Measurements from ENCODE around the gene CYTH3. TPM values are rescaled to one million over a fixed set of nuclear protein-coding genes. Genes with fewer than 3 reads are reported as not detected.

The CYTH3 gene
- total and polyA plus RNA-seq, 9 of the 15 experiments (the other 6 are each of a cell fraction or from before 2014, with no cell fraction given), result 0.25 to 15.2 (median 11.4) TPM

- TF ChIP-seq RBM25 (IDR thresholded peaks at IDR 0.05; ENCODE audit: low read depth, low read length, severe bottlenecking), result no peak
- TF ChIP-seq SUPT5H (IDR thresholded peaks at IDR 0.05), result no peak
These were observed 107.3 kb downstream of the CYTH3 start (continued) for GRCh38 chr7:6165075-6165474.

DNA sequence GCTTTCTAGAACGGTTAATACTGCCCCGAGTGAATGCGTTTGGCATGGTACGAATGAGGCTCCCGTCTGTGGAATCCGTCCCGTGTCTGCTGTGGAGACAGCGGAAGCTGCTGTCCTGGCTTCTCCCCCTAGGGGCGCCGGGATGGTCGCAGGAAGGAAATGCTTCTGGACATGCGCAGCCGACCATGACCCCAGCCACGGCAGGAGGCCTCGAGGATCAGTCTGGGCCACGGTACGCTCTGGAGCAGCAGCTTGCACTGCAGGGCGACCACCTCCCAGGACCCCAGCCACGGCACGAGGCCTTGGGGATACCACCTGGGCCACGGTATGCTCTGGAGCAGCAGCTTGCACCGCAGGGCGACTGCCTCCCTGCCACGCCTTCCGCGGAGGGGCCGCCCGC, 107.9 kb downstream of the CYTH3 start:
- Histone ChIP-seq H3K79me2 (ENCODE audit: control insufficient read depth, insufficient read depth, low read length) (no peaks in the 10 kb centered on the region), H3K9me1 (ENCODE audit: control insufficient read depth, insufficient read depth, low read length) (no peaks in the 10 kb centered on the region), H2AFZ (ENCODE audit: low read depth, low read length) (no peak overlapping the region), H3K27me3 (ENCODE audit: control insufficient read depth in 2 of 2, insufficient read depth in 2 of 2, low read length in 2 of 2) (no peaks in the 10 kb centered on the region), H3K4me1 (replicated peaks in 1 of 2; ENCODE audit: control insufficient read depth in 2 of 2, insufficient read depth in 2 of 2, low read length in 2 of 2) (peaks cover 0 to 26% of the 10 kb centered on the region in 2 experiments; a peak in 2 of 5 replicates), H3K27ac (ENCODE audit: extremely low read depth, low read depth, low read length) (no peak overlapping the region), H3K9me3 (replicated peaks; ENCODE audit: control insufficient read depth, insufficient read depth, low read depth, low read length) (no peaks in the 10 kb centered on the region), H3K36me3 (ENCODE audit: control insufficient read depth, insufficient read depth, low read length) (peaks cover 62% of the 10 kb centered on the region; the same call in 2 of the 3 replicates), H4K20me1 (replicated peaks; ENCODE audit: control insufficient read depth, insufficient read depth, low read length) (no peaks in the 10 kb centered on the region), H3K4me2 (ENCODE audit: insufficient read depth, low read length) (no peak overlapping the region), H3K4me3 (no peak overlapping the region), H3K9ac (ENCODE audit: insufficient read depth in 1 of 2, low read depth in 2 of 2, low read length in 2 of 2) (no peak overlapping the region)
- POLR2A ChIA-PET, result interaction anchor here (0.6 kb wide), 1 partner anchor 40 kb away, joined by 3 read pairs; no protein-coding TSS in a partner anchor
- ATAC-seq (peak; percentile 38), FAIRE-seq (no peak), DNase-seq (ENCODE audit: extremely low read depth in 1 of 4, low spot score in 3 of 4) (peak; percentile 14 to 46 (median 40))
- in situ Hi-C loops (cut with MboI) (no loop called here), intact Hi-C loops (cut with micrococcal nuclease) (no loop called here)
- TSS peak; percentile 21 for BruUV-seq (replicated peaks)
- CTCF ChIA-PET (ENCODE audit: low intra/inter-chr PET ratio), result interaction anchor here (0.7 to 0.8 kb wide), 2 partner anchors 159 to 161 kb away, joined by 3 to 5 read pairs; no protein-coding TSS in a partner anchor
- TF ChIP-seq, protein P1, sequence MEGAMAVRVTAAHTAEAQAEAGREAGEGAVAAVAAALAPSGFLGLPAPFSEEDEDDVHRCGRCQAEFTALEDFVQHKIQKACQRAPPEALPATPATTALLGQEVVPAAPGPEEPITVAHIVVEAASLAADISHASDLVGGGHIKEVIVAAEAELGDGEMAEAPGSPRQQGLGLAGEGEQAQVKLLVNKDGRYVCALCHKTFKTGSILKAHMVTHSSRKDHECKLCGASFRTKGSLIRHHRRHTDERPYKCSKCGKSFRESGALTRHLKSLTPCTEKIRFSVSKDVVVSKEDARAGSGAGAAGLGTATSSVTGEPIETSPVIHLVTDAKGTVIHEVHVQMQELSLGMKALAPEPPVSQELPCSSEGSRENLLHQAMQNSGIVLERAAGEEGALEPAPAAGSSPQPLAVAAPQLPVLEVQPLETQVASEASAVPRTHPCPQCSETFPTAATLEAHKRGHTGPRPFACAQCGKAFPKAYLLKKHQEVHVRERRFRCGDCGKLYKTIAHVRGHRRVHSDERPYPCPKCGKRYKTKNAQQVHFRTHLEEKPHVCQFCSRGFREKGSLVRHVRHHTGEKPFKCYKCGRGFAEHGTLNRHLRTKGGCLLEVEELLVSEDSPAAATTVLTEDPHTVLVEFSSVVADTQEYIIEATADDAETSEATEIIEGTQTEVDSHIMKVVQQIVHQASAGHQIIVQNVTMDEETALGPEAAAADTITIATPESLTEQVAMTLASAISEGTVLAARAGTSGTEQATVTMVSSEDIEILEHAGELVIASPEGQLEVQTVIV (CRISPR knock-in tag; IDR thresholded peaks at IDR 0.05; ENCODE audit: borderline replicate concordance), result no peak
- no peak for TF ChIP-seq ADNP (tag; IDR thresholded peaks at IDR 0.05)
- no peak for TF ChIP-seq ZNF217 (CRISPR knock-in tag; IDR thresholded peaks at IDR 0.05)
- peak; percentile 12 to 32 (median 26); a peak in 2 of 6 replicates for TF ChIP-seq CTCF (IDR thresholded peaks at IDR 0.05 in 2 of 3, conservative IDR thresholded peaks at IDR 0.05 in 1 of 3; ENCODE audit: insufficient read depth in 2 of 3, low read depth in 1 of 3, low read length in 3 of 3)
- peak; percentile 78 for TF ChIP-seq ZBTB33 (CRISPR knock-in tag; IDR thresholded peaks at IDR 0.05)
- 87% methylated on average over 19 of the region's 28 CpGs for WGBS (ENCODE audit: insufficient coverage, low coverage, missing lambda C conversion rate)

All from K562 (cell line).